IMR-90 (cell line): ENCODE measurements around the gene DSCAML1. TPM values are rescaled to one million over a fixed set of nuclear protein-coding genes. Genes with fewer than 3 reads are reported as not detected.

Experiments used
- ATAC-seq: fragments of 200-7000 bp; cut with Tn5 transposase; 2 replicates; pipeline ENCODE4 v1.9.1; 2020; ENCODE audit warnings: low read depth, mild to moderate bottlenecking, moderate library complexity
- BruUV-seq: library from RNA; stranded (reverse); fragments of 400-500 nt; replicated peaks from 2 replicates; lab custom pipeline; 2021; lab: Mats Ljungman, UMichigan
- CTCF ChIA-PET: fragments of 300-600 bp; formaldehyde crosslinking; extraction: SDS; loops from one replicate; lab custom pipeline; 2021; ENCODE audit warnings: antibody characterized with exemption; lab: Yijun Ruan, JAX
- POLR2A ChIA-PET: fragments of 300-600 bp; sonication (Branson Sonifier 250); formaldehyde crosslinking; loops from one replicate; lab custom pipeline; 2022; ENCODE audit warnings: antibody characterized with exemption; ENCODE audit not compliant: unreplicated experiment; lab: Charles Lee
- DNase-seq: peaks from one replicate; pipeline ENCODE4 v3.0.0; 2013
- H2AFZ ChIP-seq: replicated peaks from 2 replicates; pipeline ENCODE3; 2013; ENCODE audit warnings: low read length, mild to moderate bottlenecking; ENCODE audit not compliant: poor library complexity
- H2AK5ac ChIP-seq: 2 replicates; pipeline ENCODE4 v1.6.1; 2013; ENCODE audit warnings: low read depth, low read length, inconsistent platforms
- H2AK9ac ChIP-seq: replicated peaks from 2 replicates; pipeline ENCODE3; 2013; ENCODE audit warnings: mild to moderate bottlenecking, low read depth, low read length, moderate library complexity; ENCODE audit not compliant: poor library complexity
- H2BK120ac ChIP-seq: 2 replicates; pipeline ENCODE4 v1.6.1; 2013; ENCODE audit warnings: low read depth, low read length, inconsistent platforms
- H2BK15ac ChIP-seq: 3 replicates; pipeline ENCODE4 v1.6.1; 2013; ENCODE audit warnings: low read depth, low read length, inconsistent platforms
- H2BK20ac ChIP-seq: 2 replicates; pipeline ENCODE4 v1.6.1; 2013; ENCODE audit warnings: low read depth, mild to moderate bottlenecking, inconsistent platforms, low read length, moderate library complexity
- H2BK5ac ChIP-seq: 2 replicates; pipeline ENCODE4 v1.6.1; 2013; ENCODE audit warnings: mild to moderate bottlenecking, low read depth, low read length, inconsistent platforms; ENCODE audit not compliant: poor library complexity, severe bottlenecking
- H3K14ac ChIP-seq: replicated peaks from 2 replicates; pipeline ENCODE4 v1.6.1; 2013; ENCODE audit warnings: low read depth, low read length, inconsistent platforms
- H3K18ac ChIP-seq: 2 replicates; pipeline ENCODE4 v1.6.1; 2013; ENCODE audit warnings: low read depth, low read length, control low read depth
- H3K23ac ChIP-seq: 2 replicates; pipeline ENCODE4 v1.6.1; 2013; ENCODE audit warnings: low read depth, low read length, inconsistent platforms
- H3K27ac ChIP-seq: 2 replicates; pipeline ENCODE4 v1.5.1; 2013; ENCODE audit warnings: mild to moderate bottlenecking, control low read depth, low read length; ENCODE audit not compliant: insufficient read depth
- H3K27me3 ChIP-seq: 2 replicates; pipeline ENCODE4 v1.6.1; 2013; ENCODE audit warnings: low read length; ENCODE audit not compliant: control insufficient read depth, insufficient read depth
- H3K36me3 ChIP-seq: 2 replicates; pipeline ENCODE4 v1.6.1; 2013; ENCODE audit warnings: low read length, mixed read lengths; ENCODE audit not compliant: control insufficient read depth, insufficient read depth
- H3K4ac ChIP-seq: 2 replicates; pipeline ENCODE4 v1.6.1; 2013; ENCODE audit warnings: low read depth, low read length, inconsistent platforms
- H3K4me1 ChIP-seq: 2 replicates; pipeline ENCODE4 v1.6.1; 2013; ENCODE audit warnings: low read length, mixed read lengths; ENCODE audit not compliant: control insufficient read depth, insufficient read depth
- H3K4me2 ChIP-seq: 2 replicates; pipeline ENCODE4 v1.6.1; 2013; ENCODE audit warnings: low read depth, mild to moderate bottlenecking, control low read depth, low read length, moderate library complexity
- H3K4me3 ChIP-seq: 2 replicates; pipeline ENCODE4 v1.5.1; 2013; ENCODE audit warnings: low read depth, mild to moderate bottlenecking, control low read depth, low read length, moderate library complexity; ENCODE audit not compliant: insufficient read depth
- H3K56ac ChIP-seq: 2 replicates; pipeline ENCODE4 v1.6.1; 2013; ENCODE audit warnings: low read length, inconsistent platforms; ENCODE audit not compliant: insufficient read depth; ENCODE audit errors: extremely low read depth
- H3K79me1 ChIP-seq, 2 experiments: 2 replicates each; pipeline ENCODE4 v1.6.1; 2013; ENCODE audit warnings: low read length in 2 of 2, inconsistent platforms in 1 of 2, low read depth in 1 of 2
- H3K9ac ChIP-seq: 2 replicates; pipeline ENCODE4 v1.6.1; 2013; ENCODE audit warnings: low read depth, low read length, control low read depth
- H3K9me1 ChIP-seq: 2 replicates; pipeline ENCODE4 v1.6.1; 2013; ENCODE audit warnings: low read length, inconsistent platforms; ENCODE audit not compliant: insufficient read depth
- H3K9me3 ChIP-seq: 2 replicates; pipeline ENCODE4 v1.6.1; 2013; ENCODE audit warnings: low read length; ENCODE audit not compliant: control insufficient read depth, insufficient read depth
- H4K20me1 ChIP-seq: 2 replicates; pipeline ENCODE4 v1.6.1; 2013; ENCODE audit warnings: low read length, inconsistent platforms; ENCODE audit not compliant: insufficient read depth
- H4K5ac ChIP-seq: 2 replicates; pipeline ENCODE4 v1.6.1; 2013; ENCODE audit warnings: mild to moderate bottlenecking, low read depth, low read length, control low read depth
- H4K8ac ChIP-seq, 2 experiments: 2 replicates each; pipeline ENCODE4 v1.6.1; 2013; ENCODE audit warnings: low read depth in 2 of 2, low read length in 2 of 2, control low read depth in 1 of 2, inconsistent platforms in 1 of 2
- H4K91ac ChIP-seq: 2 replicates; pipeline ENCODE4 v1.6.1; 2013; ENCODE audit warnings: low read depth, low read length, inconsistent platforms; ENCODE audit not compliant: insufficient read depth
- CEBPB ChIP-seq: IDR thresholded peaks from 2 replicates; pipeline ENCODE4 v1.6.1; 2012; ENCODE audit warnings: low read depth, low read length, improper control_type of control experiment
- CHD1 ChIP-seq: IDR thresholded peaks from 2 replicates; pipeline ENCODE4 v1.6.1; 2012; ENCODE audit warnings: low read depth, low read length, improper control_type of control experiment
- CTCF ChIP-seq: conservative IDR thresholded peaks from 2 replicates; pipeline ENCODE4 v1.5.1; 2012; ENCODE audit warnings: mild to moderate bottlenecking, low read depth, low read length, improper control_type of control experiment
- ELK1 ChIP-seq: fragments of 150-350 bp; IDR thresholded peaks from 2 replicates; pipeline ENCODE4 v1.6.1; 2016; ENCODE audit warnings: low read depth, mild to moderate bottlenecking, low read length, moderate library complexity, borderline replicate concordance
- FOS ChIP-seq: fragments of 150-350 bp; IDR thresholded peaks from 2 replicates; pipeline ENCODE4 v1.6.1; 2016; ENCODE audit warnings: low read depth, low read length
- MAFK ChIP-seq: IDR thresholded peaks from 2 replicates; pipeline ENCODE4 v1.6.1; 2012; ENCODE audit warnings: low read depth, low read length, improper control_type of control experiment
- MAZ ChIP-seq: IDR thresholded peaks from 2 replicates; pipeline ENCODE4 v1.6.1; 2012; ENCODE audit warnings: low read depth, mild to moderate bottlenecking, low read length, improper control_type of control experiment, moderate library complexity, borderline replicate concordance
- MXI1 ChIP-seq: IDR thresholded peaks from 2 replicates; pipeline ENCODE4 v1.6.1; 2012; ENCODE audit warnings: low read depth, mild to moderate bottlenecking, low read length, moderate library complexity, borderline replicate concordance
- POLR2A ChIP-seq: IDR thresholded peaks from 2 replicates; pipeline ENCODE4 v1.6.1; 2012; ENCODE audit warnings: mild to moderate bottlenecking, low read depth, low read length
- RFX5 ChIP-seq: IDR thresholded peaks from 2 replicates; pipeline ENCODE4 v1.8.0; 2012; ENCODE audit warnings: low read depth, mild to moderate bottlenecking, low read length, moderate library complexity
- SMC3 ChIP-seq: fragments of 150-350 bp; IDR thresholded peaks from 2 replicates; pipeline ENCODE4 v1.6.1; 2016; ENCODE audit warnings: low read depth, mild to moderate bottlenecking, antibody characterized with exemption, low read length, moderate library complexity
- USF2 ChIP-seq: fragments of 150-350 bp; IDR thresholded peaks from 2 replicates; pipeline ENCODE4 v1.6.1; 2017; ENCODE audit warnings: mild to moderate bottlenecking, antibody characterized with exemption, low read length, low read depth
- WGBS, 2 experiments: methylation state at CpG; one replicate each; pipeline versions ENCODE4 v1.1.5 to v1.1.7; 2013; ENCODE audit warnings: missing lambda C conversion rate in 2 of 2; ENCODE audit not compliant: insufficient read length in 1 of 2; ENCODE audit errors: extremely low coverage in 2 of 2; 5-methylcytosine and 5-hydroxymethylcytosine counted together
- dilution Hi-C: fragments of 300-500 bp; cut with HindIII; formaldehyde crosslinking; loops from one replicate; pipeline ENCODE4 v1.14.3; 2018; ENCODE audit warnings: low sequenced_read_pairs; ENCODE audit not compliant: unreplicated experiment
- in situ Hi-C: fragments of 300-500 bp; cut with MboI; formaldehyde crosslinking; loops from 3 replicates; pipeline ENCODE4 v1.14.3; 2019; ENCODE audit warnings: low sequenced_read_pairs, inconsistent platforms, mixed read lengths
- intact Hi-C: fragments of 100-400 bp; cut with micrococcal nuclease; formaldehyde crosslinking; loops from 2 replicates; pipeline ENCODE4 v1.10.0; 2022
- polyA plus RNA-seq, 3 experiments: library from polyadenylated mRNA; depleted of rRNA; stranded (reverse); fragments of >200 nt; gene quantifications; 2 replicates each; pipeline ENCODE4 v1.2.3, GENCODE V29; 2012; ENCODE audit warnings: low replicate concordance in 1 of 3
- total RNA-seq: library from RNA; depleted of rRNA; stranded (reverse); fragments of >200 nt; gene quantifications from 2 replicates; pipeline ENCODE4 v1.2.3, GENCODE V29; 2012

The DSCAML1 gene
- total and polyA plus RNA-seq, 2 of the 4 experiments (the other 2 are of a cell fraction), result not detected

GRCh38 chr11:117506971-117507370 lies 290.0 kb downstream of the DSCAML1 start:
- H2BK20ac ChIP-seq, result no peak overlapping the region
- dilution Hi-C loops, result no loop called here
- BruUV-seq, result no TSS peak
- H2AK5ac ChIP-seq, result no peak overlapping the region
- no peak overlapping the region for H3K23ac ChIP-seq
- H3K4ac ChIP-seq, result no peak overlapping the region
- intact Hi-C loops, result no loop called here
- H4K5ac ChIP-seq, result no peak overlapping the region
- no peak overlapping the region for H3K4me2 ChIP-seq
- no peaks in the 10 kb centered on the region for H3K9me1 ChIP-seq
- WGBS, 2 experiments, result no CpG with 5 or more reads among the region's 6 CpGs
- no peak overlapping the region for H3K56ac ChIP-seq
- no peak overlapping the region for H4K8ac ChIP-seq
- DNase-seq, result no peak
- H3K36me3 ChIP-seq, result no peaks in the 10 kb centered on the region
- TF ChIP-seq ELK1, result no peak
- no peak for TF ChIP-seq CTCF
- TF ChIP-seq FOS, result no peak
- TF ChIP-seq USF2, result no peak
- TF ChIP-seq MXI1, result no peak
- no peak for TF ChIP-seq MAFK
- no peak for TF ChIP-seq POLR2A
- TF ChIP-seq CEBPB, result no peak
- no peak for TF ChIP-seq SMC3
- TF ChIP-seq CHD1, result no peak
- TF ChIP-seq MAZ, result no peak
- TF ChIP-seq RFX5, result no peak
- no peak overlapping the region for H3K9ac ChIP-seq
- no peak for ATAC-seq
- H3K9me3 ChIP-seq, result no peaks in the 10 kb centered on the region
- H2BK15ac ChIP-seq, result no peak overlapping the region
- no peaks in the 10 kb centered on the region for H4K20me1 ChIP-seq
- ChIA-PET CTCF (no interaction called here), POLR2A (no interaction called here)
- no peak overlapping the region for H2BK5ac ChIP-seq
- H4K91ac ChIP-seq, result no peak overlapping the region
- H3K18ac ChIP-seq, result no peak overlapping the region
- no peak overlapping the region for H2AK9ac ChIP-seq
- no peak overlapping the region for H3K14ac ChIP-seq
- H3K27me3 ChIP-seq, result peaks cover 31% of the 10 kb centered on the region
- H3K79me1 ChIP-seq, result no peaks in the 10 kb centered on the region
- H3K27ac ChIP-seq, result no peak overlapping the region
- H3K4me1 ChIP-seq, result no peaks in the 10 kb centered on the region
- H2AFZ ChIP-seq, result no peak overlapping the region
- H2BK120ac ChIP-seq, result no peak overlapping the region
- in situ Hi-C loops, result no loop called here
- no peak overlapping the region for H3K4me3 ChIP-seq
